ENCODE data around the gene ATL2. TPM values are rescaled to one million over a fixed set of nuclear protein-coding genes. Genes with fewer than 3 reads are reported as not detected.

The ATL2 gene
- total RNA-seq, 6 experiments from 2014 or later, result 21.4 to 28.7 (median 24.4) TPM

DNA sequence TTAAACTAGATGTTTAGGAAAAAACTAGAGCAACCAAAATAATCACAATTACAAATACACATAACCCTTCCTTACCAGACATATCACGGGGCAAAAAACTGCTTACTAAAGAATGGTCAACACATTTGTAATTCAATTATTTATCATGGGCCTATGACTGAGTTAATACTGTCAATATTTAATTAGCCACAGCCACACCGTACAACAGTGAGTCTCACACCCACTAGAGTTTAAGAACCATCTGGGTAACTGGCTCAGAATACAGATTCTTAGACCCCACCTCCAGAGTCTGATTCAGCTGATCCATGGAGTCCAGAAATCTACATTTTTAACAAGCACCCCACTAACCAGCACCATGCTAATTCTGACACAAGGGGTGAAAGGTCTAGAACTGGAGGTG is 14.8 kb downstream of the ATL2 start:
- H3K27ac Mint-ChIP-seq, result no peak overlapping the region
- H3K9me3 Mint-ChIP-seq, result no peaks in the 10 kb centered on the region
- H3K36me3 Mint-ChIP-seq (ENCODE audit: low read depth), result no peaks in the 10 kb centered on the region
- H3K27me3 Mint-ChIP-seq (ENCODE audit: insufficient read depth), result no peaks in the 10 kb centered on the region; the same call in 1 of the 2 replicates
- TF ChIP-seq, protein P1, sequence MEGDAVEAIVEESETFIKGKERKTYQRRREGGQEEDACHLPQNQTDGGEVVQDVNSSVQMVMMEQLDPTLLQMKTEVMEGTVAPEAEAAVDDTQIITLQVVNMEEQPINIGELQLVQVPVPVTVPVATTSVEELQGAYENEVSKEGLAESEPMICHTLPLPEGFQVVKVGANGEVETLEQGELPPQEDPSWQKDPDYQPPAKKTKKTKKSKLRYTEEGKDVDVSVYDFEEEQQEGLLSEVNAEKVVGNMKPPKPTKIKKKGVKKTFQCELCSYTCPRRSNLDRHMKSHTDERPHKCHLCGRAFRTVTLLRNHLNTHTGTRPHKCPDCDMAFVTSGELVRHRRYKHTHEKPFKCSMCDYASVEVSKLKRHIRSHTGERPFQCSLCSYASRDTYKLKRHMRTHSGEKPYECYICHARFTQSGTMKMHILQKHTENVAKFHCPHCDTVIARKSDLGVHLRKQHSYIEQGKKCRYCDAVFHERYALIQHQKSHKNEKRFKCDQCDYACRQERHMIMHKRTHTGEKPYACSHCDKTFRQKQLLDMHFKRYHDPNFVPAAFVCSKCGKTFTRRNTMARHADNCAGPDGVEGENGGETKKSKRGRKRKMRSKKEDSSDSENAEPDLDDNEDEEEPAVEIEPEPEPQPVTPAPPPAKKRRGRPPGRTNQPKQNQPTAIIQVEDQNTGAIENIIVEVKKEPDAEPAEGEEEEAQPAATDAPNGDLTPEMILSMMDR (IDR thresholded peaks at IDR 0.05), result no peak
- H3K4me3 Mint-ChIP-seq, result no peak overlapping the region
- H3K4me1 Mint-ChIP-seq (ENCODE audit: low read depth), result peaks cover 20% of the 10 kb centered on the region
- DNase-seq, result no peak

DNA sequence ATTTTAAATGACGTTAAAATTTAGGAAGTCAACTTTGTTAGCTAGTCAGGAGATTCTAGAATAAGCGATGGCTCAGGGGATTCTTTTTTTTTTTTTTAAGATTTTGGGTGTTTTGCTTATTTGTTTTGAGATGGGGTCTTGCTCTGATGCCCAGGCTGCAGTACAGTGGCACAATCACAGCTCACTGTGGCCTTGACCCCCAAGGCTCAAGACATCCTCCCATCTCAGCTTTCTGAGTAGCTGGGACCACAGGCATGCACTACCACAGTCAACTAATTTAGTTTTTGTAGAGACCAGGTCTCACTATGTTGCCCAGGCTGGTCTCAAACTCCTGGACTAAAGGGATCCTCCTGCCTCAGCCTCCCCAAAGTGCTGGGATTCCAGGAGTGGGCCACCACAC is 16.9 kb downstream of the ATL2 start:
- H3K4me1 Mint-ChIP-seq (ENCODE audit: low read depth), result peaks cover 13% of the 10 kb centered on the region
- DNase-seq, result no peak
- no peaks in the 10 kb centered on the region for H3K9me3 Mint-ChIP-seq
- TF ChIP-seq, protein P1 (IDR thresholded peaks at IDR 0.05), result no peak
- no peak overlapping the region for H3K4me3 Mint-ChIP-seq
- H3K27me3 Mint-ChIP-seq (ENCODE audit: insufficient read depth), result no peaks in the 10 kb centered on the region; the same call in 1 of the 2 replicates
- no peak overlapping the region for H3K27ac Mint-ChIP-seq
- H3K36me3 Mint-ChIP-seq (ENCODE audit: low read depth), result no peaks in the 10 kb centered on the region

- TF ChIP-seq, protein P1 (IDR thresholded peaks at IDR 0.05), result no peak
- no peak for DNase-seq
- H3K4me3 Mint-ChIP-seq, result no peak overlapping the region
- no peak overlapping the region for H3K27ac Mint-ChIP-seq
- H3K9me3 Mint-ChIP-seq, result no peaks in the 10 kb centered on the region
- H3K27me3 Mint-ChIP-seq (ENCODE audit: insufficient read depth), result no peaks in the 10 kb centered on the region
- H3K36me3 Mint-ChIP-seq (ENCODE audit: low read depth), result no peaks in the 10 kb centered on the region
- no peaks in the 10 kb centered on the region for H3K4me1 Mint-ChIP-seq (ENCODE audit: low read depth)
These were observed 23.7 kb downstream of the ATL2 start for GRCh38 chr2:38353402-38353801.

GRCh38 chr2:38352336-38352735 is 24.7 kb downstream of the ATL2 start:
- H3K4me1 Mint-ChIP-seq (ENCODE audit: low read depth), result no peaks in the 10 kb centered on the region
- TF ChIP-seq, protein P1 (IDR thresholded peaks at IDR 0.05), result no peak
- no peak overlapping the region for H3K27ac Mint-ChIP-seq
- no peak for DNase-seq
- no peak overlapping the region for H3K4me3 Mint-ChIP-seq
- H3K27me3 Mint-ChIP-seq (ENCODE audit: insufficient read depth), result no peaks in the 10 kb centered on the region
- H3K9me3 Mint-ChIP-seq, result no peaks in the 10 kb centered on the region
- H3K36me3 Mint-ChIP-seq (ENCODE audit: low read depth), result no peaks in the 10 kb centered on the region

GRCh38 chr2:38345323-38346038 is 31.6 kb downstream of the ATL2 start:
- TF ChIP-seq, protein P1 (IDR thresholded peaks at IDR 0.05), result no peak
- Mint-ChIP-seq H3K27me3 (ENCODE audit: insufficient read depth) (no peaks in the 10 kb centered on the region), H3K36me3 (ENCODE audit: low read depth) (peaks cover 21% of the 10 kb centered on the region), H3K9me3 (peaks cover 4% of the 10 kb centered on the region; the same call in 1 of the 2 replicates), H3K4me1 (ENCODE audit: low read depth) (no peaks in the 10 kb centered on the region), H3K4me3 (no peak overlapping the region), H3K27ac (no peak overlapping the region)
- DNase-seq, result no peak
